ENCODE data around the gene CREB3L2.

The CREB3L2 gene

GRCh38 chr7:137903382-137904169 lies 98.3 kb downstream of the CREB3L2 start:
- peak; percentile 74 for DNase-seq (ENCODE audit: low spot score)
- peak; percentile 59 for TF ChIP-seq CTCF (IDR thresholded peaks at IDR 0.05; ENCODE audit: extremely low read depth, missing control alignments)

DNA sequence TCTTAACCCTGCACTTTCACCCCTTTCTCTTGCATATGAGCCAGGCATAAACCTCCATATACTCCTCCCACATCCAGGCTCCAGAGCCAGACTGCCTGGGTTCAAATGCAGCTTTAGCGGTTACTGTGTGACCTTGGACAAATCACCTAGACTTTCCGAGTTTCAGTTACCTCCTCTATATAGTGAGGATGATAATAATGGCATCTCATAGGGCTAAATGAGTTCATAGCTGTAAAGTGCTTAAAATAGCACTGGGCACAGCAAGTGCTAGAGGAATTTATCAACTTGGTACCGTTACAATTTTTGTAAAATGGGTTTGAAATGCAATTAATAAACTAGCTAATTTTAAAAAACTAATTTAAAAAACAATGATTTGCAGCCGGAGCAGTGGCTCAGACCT lies 101.7 kb downstream of the CREB3L2 start:
- TF ChIP-seq CTCF (IDR thresholded peaks at IDR 0.05; ENCODE audit: extremely low read depth, missing control alignments), result no peak
- DNase-seq (ENCODE audit: low spot score), result no peak

DNA sequence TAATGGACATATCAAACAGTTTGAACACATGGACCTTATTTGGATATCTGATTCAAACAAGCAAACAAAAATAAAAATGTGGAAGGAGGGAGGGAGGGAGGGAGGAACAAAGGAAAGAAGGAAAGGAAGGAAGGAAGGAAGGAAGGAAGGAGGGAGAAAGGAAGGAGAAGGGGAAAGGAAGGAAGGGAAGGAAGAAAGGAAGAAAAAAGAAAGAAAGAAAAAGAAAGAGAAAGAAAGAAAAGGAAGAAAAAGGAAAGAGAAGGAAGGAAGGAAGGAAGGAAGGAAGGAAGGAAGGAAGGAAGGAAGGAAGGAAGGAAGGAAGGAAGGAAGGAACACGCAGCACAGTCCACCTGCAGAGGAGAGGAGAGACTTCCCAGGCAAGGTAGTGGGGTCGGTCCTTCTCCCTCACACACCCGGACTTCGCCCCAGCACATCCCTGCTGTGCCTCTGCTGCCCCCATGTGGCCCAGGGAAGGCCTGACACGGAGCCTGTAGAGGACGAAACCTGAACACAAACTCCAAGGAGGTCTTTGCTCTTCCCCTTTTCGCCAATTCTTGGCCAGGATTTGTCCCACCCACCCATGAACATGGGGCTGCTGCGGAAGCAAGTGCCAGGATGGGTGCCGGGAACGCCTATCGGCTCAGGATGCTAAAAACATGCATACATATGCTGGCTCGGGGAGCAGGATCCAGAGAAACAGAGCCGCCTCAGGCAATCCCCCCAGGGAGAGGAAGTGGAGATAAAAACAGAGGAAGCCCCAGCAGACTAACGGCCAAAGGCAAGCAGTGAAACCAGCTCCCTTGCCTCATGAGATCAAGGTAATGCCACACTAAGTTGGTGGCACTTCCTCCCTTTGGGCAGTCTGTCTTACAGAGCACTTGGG lies 102.8 kb downstream of the CREB3L2 start:
- DNase-seq (ENCODE audit: low spot score), result peak; percentile 76
- TF ChIP-seq CTCF (IDR thresholded peaks at IDR 0.05; ENCODE audit: extremely low read depth, missing control alignments), result peak; percentile 93

DNA sequence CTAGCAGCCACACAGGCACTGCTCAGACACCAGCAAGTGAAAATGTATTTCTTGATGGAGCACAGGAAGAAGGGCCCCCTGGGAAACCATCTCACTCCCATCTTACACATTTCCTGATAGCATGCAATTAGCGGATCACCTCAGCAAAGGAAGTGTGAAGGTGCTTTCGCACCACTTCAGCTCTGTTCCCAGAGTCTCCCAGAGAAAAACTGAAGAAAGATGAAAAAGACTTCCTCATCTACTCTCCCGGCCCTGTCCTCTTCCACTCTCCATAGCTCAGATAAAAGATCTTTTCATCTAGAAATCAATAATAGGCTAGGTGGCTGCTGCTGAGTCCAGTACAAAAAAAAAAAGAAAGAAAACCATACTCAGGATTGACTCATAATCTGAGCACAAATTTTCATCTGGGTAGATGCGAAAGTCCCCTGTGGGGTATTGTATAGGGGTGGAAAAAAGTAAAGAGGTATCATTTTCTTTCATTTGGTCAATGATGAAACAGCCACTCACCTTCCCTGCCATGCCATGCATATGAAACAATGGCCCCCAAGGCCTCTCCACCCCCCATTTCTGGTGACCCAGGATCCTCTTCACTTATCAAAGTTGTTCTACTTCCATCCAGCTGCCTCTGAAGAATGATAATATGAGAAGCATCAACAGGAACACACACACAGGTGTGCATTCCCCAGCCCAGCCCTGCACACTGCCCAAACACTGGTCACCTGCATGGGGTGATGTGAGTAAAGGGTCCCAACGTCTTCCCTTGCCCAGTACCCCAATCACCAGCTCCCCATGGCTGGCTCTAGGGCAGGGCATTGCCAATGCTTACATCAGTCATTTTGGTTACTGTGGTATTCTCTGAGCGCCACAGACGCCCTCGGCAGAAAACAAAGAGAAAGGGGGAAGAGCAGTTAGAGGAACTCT lies 106.3 kb downstream of the CREB3L2 start:
- no peak for TF ChIP-seq CTCF (IDR thresholded peaks at IDR 0.05; ENCODE audit: extremely low read depth, missing control alignments)
- peak; percentile 55 for DNase-seq (ENCODE audit: low spot score)

DNA sequence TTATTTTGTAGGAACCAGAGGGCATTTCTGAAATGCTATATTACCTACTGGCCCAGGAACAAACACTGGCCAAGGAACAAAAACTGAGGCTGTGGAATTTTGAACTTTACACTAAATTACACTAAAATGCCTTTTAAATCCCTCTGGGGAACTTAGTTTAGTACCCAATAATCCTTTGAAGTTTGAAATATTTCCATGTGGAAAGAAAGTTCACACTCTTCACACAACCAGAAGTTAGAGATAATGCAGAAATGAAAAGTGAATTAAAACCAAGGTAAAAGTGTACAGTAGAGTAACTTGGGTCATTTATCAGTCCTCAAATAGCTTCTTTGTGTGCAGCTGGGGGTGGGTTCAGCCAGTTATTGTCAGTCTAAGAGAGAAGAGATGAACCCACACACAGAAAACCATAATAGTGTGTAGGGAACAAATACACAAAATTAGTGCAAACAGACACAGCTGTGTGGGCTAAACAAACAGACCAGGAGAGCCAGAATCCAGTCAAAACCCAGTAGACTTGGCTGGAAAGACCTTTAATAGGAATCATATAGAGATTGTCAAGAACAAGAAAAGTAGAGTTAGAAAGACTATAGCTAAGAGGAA lies 108.6 kb downstream of the CREB3L2 start:
- no peak for DNase-seq (ENCODE audit: low spot score)
- TF ChIP-seq CTCF (IDR thresholded peaks at IDR 0.05; ENCODE audit: extremely low read depth, missing control alignments), result no peak

GRCh38 chr7:137891016-137891655 lies 110.8 kb downstream of the CREB3L2 start:
- DNase-seq (ENCODE audit: low spot score), result no peak
- no peak for TF ChIP-seq CTCF (IDR thresholded peaks at IDR 0.05; ENCODE audit: extremely low read depth, missing control alignments)
